ENCODE results near the gene NARS2.
"Not testable (repeated sequence)": the region's sequence is repeated elsewhere in the genome, so short reads cannot be mapped to it uniquely, and the experiment has no call there.

The NARS2 gene, protein sequence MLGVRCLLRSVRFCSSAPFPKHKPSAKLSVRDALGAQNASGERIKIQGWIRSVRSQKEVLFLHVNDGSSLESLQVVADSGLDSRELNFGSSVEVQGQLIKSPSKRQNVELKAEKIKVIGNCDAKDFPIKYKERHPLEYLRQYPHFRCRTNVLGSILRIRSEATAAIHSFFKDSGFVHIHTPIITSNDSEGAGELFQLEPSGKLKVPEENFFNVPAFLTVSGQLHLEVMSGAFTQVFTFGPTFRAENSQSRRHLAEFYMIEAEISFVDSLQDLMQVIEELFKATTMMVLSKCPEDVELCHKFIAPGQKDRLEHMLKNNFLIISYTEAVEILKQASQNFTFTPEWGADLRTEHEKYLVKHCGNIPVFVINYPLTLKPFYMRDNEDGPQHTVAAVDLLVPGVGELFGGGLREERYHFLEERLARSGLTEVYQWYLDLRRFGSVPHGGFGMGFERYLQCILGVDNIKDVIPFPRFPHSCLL

DNA sequence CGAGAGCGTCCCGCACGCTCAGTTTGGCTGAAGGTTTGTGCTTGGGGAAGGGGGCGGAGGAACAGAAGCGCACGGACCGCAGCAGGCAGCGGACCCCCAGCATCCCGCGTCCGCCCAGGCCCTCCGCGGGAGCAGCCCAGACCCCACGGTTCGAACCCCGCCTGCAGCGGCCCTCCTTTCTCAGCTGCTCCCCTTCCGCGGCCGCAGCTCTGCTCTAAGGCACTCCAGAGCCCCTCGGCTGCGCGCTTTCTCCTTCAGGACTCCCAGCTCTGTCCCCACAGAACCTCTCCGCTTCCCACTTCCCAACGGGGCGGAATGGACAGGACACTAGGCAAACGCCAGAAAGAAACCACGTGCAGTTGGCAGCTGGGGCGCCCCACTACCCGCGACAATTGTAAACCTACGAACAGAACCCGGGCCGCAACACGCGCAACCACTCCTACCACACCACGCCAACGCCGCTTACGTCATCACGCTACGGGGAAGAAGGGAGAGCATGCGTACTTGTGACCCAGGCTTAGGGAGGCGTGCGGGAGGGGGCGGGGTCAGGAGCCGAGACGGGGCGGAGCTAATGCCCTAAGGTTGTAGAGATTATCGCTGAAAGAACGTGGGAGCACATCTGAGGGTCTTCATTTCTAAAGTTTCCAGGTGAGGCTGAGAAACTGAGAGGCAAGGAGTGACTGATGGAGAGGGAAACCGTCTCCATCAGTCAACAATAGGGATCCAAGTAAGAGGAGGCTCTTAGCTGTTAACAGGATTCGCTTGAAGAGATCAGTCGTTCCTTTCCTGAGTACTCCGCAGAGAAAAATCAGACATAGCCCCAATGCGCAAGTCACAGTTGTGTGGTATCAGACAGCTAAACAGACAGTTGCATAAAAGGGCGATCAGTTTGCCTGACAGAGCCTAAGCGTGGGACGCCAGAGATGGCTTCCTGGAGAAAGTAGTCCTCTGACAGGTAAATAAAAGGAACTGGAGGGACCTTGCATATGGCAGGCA lies at the start of gene NARS2:
NARS2 (minus strand) TSS at position 479 of the 996 bp plus-strand sequence; CDS start at position 103, 376 bp downstream.
- DNase-seq (ENCODE audit: low read depth): peak; percentile 95

DNA sequence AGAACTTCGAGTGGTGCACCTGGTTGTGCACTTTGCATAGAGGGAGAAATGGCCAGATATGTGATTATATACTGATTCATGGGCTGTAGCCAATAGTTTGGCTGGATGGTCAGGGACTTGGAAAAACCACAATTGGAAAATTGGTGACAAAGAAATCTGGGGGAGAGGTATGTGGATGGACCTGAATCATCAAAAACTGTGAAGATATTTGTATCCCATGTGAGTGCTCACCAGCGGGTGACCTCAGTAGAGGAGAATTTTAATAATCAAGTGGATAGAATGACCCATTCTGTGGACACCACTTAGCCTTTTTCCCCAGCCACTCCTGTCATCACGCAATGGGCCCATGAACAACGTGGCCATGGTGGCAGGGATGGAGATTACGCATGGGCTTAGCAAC lies 48.0 kb upstream of the NARS2 start:
- DNase-seq (ENCODE audit: low read depth): no peak

DNA sequence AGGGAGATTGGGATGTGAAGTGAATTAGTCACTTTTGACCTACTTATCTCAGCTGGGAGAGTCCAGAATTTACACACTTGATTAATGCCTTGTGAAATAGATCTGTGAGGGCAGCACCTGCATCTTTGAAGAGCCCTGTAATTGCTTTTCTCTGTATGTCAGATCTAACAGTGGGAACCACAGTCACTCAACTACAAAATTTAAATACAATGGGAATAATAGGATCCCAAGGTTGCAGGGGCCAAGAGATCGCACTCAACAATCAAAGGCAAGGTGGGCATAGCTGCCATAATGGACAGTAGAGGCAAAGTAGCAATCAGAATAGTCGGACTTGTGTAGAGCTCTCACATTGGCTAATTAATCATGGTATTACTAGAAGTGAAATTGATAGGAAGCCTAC lies 45.5 kb upstream of the NARS2 start:
- DNase-seq (ENCODE audit: low read depth): no peak

DNA sequence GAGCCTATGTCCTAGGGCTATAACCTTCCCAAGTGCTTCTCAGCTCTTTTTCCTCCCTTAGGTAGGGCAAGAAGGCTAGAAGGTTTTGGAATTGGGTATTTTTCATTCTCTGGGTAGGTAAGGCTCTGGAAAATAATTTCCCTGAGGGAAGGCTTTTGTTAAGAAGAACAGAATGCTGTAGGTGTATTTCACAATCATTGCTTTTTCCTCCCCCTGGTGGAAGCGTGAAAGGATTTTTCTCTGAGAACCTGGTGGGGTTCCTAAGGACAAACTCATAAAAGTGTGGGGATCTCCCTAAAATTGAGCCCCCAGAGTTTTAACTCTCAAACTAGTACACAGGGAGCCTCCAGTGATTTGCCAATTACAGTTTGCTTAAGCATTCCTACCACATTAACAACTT lies 41.1 kb upstream of the NARS2 start:
- no peak for DNase-seq (ENCODE audit: low read depth)

DNA sequence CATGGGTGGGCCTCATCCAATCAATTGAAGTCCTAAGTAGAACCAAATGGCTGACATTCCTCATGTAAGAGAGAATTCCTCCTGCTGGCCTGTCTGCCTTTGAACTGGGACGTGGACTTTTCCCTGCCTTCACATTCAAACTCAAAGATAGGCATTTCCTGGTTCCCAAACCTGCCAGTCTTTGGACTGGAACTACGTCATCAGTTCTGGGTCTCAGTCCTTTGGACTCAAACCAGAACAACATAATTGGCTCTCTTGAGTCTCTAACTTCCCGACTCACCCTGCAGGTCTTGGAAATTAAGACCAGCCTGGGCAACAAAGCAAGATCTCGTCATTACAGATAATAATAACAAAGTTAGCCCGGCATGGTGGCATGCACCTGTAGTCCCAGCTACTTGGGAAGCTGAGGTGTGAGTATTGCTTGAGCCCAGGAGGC lies 38.7 kb upstream of the NARS2 start:
- no peak for DNase-seq (ENCODE audit: low read depth)

DNA sequence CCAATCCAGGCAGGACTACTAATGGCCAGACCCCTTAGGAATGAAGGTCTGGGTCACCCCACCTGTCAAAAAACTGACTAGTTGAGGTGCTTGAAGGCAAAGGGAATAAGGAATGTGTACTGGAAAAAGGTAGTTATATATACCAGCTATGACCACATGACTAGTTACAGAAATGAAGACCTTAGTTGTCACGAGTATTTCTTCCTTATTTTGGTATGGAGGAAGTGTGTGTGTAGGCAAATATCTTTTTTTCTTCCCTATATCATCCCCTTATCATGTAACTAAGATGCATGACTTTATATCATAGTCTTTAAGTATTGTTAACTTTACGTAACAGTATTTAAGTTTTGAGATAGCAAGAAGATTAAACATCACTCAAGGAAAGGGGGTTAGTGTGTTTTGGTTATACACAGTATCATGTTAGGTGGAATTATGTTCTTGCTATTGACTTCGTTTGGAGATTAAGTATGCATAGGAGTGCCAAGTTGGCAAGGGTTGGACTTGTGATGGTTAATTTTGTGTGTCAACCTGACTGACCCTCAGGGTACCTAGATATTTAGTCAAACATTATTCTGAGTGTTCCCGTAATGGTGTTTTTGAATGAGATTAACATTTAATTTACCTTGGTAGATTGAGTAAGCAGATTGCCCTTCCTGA lies 38.2 kb upstream of the NARS2 start:
- DNase-seq (ENCODE audit: low read depth): no peak

DNA sequence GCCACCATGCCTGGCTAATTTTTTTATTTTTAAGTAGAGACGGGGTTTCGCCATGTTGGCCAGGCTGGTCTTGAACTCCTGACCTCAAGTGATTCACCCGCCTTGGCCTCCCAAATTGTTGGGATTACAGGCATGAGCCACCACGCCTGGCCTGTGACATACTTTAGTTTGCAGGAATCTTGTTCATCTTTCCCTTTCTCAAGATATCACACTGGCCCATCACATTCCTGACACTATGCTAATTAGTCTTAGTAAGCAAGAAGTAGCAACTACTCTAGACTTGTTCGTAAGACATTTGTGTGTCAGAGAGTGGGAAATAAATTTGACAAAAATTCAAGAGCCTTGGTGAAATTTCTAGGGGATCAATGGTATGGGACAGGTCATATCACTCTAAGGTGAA lies 34.7 kb upstream of the NARS2 start:
- DNase-seq (ENCODE audit: low read depth): not testable (repeated sequence)

DNA sequence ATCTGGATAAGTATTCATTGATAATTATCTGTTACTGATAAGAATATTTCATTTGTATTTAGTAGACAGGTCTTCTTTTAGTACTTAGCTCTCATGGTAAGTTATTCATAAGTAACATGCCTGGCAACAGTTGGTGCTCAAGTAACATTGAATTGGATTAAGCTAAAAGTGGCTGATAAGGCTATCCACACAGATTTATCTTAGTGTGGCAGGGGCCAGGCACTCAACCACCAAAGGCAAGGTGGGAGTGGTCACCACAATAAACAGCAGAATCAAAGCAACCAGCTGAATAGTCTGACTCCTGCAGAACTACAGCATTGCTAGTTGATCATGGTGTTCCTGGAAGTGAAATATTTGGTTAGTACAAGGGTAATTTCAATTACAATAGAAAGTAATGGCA lies 33.0 kb upstream of the NARS2 start:
- DNase-seq (ENCODE audit: low read depth): no peak

DNA sequence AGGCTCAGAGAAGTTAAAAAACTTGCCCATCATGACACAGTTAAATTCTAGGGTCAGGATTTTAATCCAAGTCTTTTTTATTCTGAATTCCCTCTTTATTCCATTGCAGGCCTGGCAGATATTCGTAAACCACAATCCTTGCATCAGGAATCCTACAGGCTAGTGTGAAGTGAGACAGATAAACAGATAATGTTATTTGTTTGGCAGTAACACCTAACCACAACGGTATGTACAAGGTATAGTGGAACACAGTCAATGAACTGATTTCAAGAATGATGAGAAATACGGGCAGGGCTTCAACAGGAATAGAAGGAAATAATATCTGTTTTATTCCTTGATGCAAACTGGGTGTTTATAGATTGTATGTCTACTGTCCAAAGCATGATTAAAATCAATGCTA lies 32.0 kb upstream of the NARS2 start:
- no peak for DNase-seq (ENCODE audit: low read depth)

DNA sequence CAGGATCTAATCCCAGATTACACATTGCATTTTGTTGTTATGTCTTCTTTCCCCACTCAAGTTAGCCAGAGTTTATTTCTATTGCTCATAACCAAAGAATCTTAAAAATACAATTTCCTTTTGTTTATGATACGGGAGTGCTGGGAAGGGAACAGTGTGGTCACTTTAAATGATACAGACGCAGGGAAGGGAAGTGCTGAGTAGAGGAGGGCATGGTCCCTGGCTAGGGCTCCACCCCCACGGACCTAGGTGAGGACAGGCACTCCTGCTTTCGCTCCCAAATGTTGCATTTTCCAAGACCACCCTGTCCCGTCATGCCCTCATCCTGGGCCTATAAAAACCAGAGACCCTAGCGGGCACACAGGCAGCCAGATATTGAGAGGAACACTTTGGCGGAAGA lies 30.6 kb upstream of the NARS2 start:
- DNase-seq (ENCODE audit: low read depth): no peak

DNA sequence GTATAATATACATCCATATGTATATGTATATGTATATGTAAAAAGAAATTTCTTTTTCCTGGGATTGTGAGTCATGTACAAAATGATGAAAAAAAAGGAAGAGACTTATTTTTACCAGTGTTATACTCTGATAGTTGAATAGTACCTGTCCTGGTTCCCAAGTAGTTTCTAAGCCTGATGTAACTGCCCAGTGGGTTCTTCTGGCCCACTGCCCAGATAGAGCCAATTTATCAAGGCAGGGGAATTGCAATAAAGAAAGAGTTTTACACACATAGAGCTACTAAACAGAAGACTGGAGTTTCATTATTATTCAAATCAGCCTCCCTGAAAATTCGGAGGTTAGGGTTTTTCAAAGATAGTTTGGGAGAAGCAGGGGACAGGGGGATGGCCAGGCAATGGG lies 29.1 kb upstream of the NARS2 start:
- no peak for DNase-seq (ENCODE audit: low read depth)

DNA sequence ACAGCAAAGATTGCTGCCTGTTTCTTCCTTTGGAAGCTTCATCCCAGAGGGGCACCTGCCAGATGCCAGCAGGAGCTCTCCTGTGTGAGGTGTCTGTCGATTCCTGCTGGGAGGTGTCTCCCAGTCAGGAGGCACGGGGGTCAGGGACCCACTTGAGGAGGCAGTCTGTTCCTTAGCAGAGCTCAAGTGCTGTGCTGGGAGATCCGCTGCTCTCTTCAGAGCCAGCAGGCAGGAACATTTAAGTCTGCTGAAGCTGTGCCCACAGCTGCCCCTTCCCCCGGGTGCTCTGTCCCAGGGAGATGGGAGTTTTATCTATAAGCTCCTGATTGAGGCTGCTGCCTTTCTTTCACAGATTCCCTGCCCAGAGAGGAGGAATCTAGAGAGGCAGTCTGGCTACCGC lies 28.1 kb upstream of the NARS2 start:
- DNase-seq (ENCODE audit: low read depth): not testable (repeated sequence)

DNA sequence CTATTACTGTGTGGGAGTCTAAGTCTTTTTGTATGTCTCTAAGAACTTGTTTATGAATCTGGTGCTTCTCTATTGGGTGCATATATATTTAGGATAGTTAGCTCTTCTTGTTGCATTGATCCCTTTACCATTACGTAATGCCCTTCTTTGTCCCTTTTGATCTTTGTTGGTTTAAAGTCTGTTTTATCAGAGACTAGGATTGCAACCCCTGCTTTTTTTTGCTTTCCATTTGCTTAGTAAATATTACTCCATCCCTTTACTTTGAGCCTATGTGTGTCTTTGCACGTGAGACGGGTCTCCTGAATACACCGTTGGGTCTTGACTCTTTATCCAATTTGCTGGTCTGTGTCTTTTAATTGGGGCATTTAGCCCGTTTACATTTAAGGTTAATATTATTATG lies 26.4 kb upstream of the NARS2 start:
- not testable (repeated sequence) for DNase-seq (ENCODE audit: low read depth)

DNA sequence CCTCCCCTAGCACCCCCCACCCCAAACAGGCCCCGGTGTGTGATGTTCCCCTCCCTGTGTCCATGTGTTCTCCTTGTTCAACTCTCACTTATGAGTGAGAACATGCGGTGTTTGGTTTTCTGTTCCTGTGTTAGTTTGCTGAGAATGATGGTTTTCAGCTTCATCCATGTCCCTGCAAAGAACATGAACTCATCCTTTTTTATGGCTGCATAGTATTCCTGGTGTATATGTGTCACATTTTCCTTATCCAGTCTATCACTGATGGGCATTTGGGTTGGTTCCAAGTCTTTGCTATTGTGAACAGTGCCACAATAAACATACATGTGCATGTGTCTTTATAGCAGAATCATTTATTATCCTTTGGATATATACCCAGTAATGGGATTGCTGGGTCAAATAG lies 22.9 kb upstream of the NARS2 start:
- DNase-seq (ENCODE audit: low read depth): not testable (repeated sequence)

DNA sequence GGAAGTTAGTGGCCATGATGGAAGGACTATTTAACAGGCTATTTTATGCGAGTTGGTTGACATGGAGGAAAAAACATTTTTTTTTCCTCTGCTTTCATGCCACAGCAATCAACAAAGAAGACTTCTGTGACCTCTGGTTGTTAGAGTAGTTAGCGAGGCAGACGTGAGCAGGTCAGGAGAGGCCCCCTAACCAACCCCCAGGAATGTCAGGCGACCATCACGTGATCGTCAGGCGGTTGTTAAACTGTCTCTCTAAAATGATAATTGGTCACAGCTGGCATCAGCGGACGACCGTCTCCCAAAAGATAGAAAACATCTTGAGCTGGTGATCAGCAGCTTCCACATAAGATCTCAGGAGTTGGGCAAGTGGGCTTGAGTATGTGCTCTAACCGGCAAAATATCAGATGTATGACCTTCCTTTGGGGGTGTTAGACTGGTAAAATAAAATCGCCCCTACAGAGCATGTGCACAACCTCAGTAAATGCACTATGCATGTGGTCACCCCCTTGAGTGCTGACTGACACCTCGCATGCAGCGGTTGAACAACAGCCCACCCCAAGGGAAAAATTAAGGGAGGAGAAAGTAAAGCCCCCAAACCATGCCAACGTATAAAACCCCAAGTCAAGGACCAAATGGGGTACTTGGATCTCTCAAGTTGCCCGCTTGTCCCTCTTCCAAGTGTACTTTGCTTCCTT lies 20.9 kb upstream of the NARS2 start:
- no peak for DNase-seq (ENCODE audit: low read depth)

DNA sequence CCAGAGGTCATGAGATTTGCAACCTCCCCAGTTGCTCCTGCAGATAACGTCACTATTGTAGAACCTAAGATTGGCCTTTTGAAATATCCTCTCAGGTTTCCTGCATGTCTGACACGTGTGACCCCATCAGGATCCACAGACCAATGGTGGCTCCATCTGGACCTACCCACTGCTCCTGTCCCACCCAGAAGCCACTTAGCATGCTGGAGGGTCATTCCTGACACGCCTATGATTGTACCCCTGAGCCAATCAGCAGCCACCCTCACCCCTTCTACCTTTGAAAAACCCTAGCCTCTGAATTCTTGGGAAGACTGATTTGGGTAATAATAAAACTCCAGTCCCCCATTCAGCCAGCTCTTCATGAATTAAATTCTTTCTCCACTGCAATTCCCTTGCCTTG lies 20.1 kb upstream of the NARS2 start:
- DNase-seq (ENCODE audit: low read depth): no peak

DNA sequence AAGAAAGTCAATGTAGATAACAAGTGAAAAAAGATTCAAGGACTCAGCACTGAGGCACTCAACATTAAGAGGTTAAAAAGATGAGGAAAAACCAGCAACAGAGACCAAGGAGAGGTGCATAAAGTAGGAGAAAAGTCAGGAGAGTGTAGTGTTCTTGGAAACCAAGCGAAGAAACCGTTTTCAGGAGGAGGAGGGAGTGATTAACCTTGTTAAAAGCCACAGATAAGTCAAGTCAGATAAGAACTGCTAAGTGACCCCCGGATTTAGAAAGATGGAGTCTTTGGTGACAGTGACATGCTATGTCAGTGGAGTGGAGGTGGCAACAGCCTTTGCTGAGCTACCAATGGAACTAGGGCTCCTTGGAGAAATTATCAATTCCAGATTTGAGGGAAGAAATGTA lies 13.9 kb upstream of the NARS2 start:
- DNase-seq (ENCODE audit: low read depth): no peak

DNA sequence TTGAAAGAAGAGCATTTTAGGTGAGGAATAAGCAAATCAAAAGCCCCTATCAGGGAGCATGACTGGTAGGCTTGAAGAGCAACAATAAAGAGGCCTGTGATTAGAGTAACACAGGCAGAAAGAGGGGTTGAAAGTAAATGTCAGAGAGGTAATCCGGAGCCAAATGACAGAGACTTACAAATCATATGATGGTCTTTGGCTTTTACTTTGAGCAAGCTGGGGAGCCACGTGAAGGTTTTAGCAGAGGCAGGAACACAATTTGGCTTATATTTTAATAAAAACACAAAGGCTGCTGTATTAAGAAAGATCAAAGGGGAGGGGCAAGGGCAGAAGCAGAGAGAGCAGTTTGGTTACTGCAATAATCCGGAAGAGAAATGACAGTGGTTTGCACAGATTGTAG lies 12.8 kb upstream of the NARS2 start:
- no peak for DNase-seq (ENCODE audit: low read depth)

DNA sequence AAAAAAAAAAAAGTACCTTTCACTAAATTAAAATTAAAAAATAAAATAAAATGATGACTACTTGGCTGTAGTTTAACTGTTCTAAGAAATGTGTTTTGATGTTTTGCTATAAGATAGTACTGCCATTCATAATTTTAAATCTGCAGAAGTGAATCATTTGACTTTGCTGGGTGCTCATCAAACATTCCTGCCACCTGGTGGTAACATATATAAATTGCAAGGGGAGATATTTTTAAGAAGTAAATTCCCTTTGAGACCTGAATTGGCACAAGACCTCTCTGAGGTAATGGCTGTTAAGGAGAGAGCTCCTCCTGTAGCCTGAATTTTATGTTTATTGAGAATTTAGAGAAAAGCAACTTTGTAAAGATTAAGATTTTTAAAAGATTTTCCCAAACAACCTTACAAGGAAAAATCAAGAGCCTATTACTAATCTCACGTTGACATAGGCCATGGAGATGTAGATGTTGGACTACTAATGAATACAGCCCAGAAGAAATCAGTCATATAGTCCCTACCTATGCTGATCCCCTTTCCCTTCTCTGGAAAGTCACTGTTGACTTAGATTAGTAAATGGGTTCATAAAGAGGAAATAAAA lies 11.9 kb upstream of the NARS2 start:
- no peak for DNase-seq (ENCODE audit: low read depth)

DNA sequence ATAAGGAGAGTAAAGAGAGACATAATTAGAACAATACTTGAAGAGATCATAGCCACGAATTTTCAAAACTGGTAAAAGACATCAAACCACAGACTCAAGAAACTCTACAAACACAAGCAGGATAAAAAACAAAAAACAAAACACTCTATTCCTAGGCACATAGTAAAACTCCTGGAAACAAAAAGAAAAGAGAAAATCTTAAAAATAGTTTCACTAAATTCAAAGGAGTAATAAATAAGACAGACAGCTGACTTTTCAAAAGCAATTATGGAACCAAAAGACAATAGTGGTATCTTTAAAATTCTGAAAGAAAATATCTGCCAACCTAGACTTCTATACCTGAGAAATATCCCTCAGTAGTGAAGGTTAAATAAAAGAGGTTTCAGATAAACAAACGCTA lies 9.2 kb upstream of the NARS2 start:
- DNase-seq (ENCODE audit: low read depth): no peak

DNA sequence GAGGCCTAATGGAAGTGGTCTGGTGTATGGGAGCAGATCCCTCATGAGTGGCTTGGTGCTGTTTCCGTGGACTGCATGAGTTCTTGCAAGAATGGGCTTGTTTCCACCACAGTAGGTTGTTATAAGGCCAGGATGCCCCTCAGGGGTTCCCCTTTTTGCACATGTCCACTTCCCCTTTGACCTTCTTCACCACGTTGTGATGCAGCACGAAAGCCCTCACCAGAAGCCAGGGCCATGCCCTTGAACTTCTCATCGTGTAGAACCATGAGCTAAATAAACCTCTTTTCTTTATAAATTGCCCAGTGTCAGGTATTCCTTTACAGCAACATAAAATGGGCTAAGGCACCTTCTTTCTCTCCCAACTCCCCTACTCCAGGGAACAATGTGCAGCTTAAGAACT lies 2.8 kb upstream of the NARS2 start:
- no peak for DNase-seq (ENCODE audit: low read depth)

Data from stimulated activated CD8-positive, alpha-beta memory T cell treated with anti-CD3 and anti-CD28 coated beads, Interleukin-12 subunit alpha, Interleukin-12 subunit beta, amount 100 ng/mL, for 4 hours (primary cell).